ENCODE results near the gene ATXN2L.

ATXN2L gene

DNA sequence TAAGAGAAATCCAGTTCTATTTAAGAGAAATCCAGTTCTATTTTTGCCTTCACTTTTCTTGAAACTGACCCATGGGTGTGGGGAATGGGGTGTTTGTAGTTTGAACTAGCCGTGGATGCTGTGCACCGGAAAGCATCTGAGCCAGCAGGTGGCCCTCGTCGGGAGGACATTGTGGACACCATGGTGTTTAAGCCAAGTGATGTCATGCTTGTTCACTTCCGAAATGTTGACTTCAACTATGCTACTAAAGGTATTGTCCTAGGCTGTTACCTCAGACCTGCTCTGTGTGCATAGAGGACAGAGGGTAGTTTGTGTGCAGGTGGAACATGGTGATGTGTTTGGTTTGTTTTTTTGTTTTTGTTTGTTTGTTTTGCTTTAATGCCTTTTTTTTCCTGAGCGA is 3.3 kb downstream of the ATXN2L start:
- H3K36me3 Mint-ChIP-seq, result peaks cover 51 to 58% of the 10 kb centered on the region in 2 donors
- no peak for DNase-seq
- ATAC-seq (replicated peaks), result no peak
- no peaks in the 10 kb centered on the region for H3K27me3 Mint-ChIP-seq
- H3K4me1 Mint-ChIP-seq, result peaks cover 24 to 52% of the 10 kb centered on the region in 2 donors
- peak overlapping the region; percentile 7 to 49 for H3K4me3 Mint-ChIP-seq
- peak overlapping the region; percentile 83 for H3K27ac Mint-ChIP-seq
- no peaks in the 10 kb centered on the region for H3K9me3 Mint-ChIP-seq

GRCh38 chr16:28829747-28830146 is 6.9 kb downstream of the ATXN2L start:
- no peaks in the 10 kb centered on the region for H3K27me3 Mint-ChIP-seq
- H3K27ac Mint-ChIP-seq, result no peak overlapping the region
- peaks cover 23 to 31% of the 10 kb centered on the region in 2 donors for H3K4me1 Mint-ChIP-seq
- peaks cover 62 to 75% of the 10 kb centered on the region in 2 donors for H3K36me3 Mint-ChIP-seq
- no peak overlapping the region for H3K4me3 Mint-ChIP-seq
- no peaks in the 10 kb centered on the region for H3K9me3 Mint-ChIP-seq
- no peak for DNase-seq
- no peak for ATAC-seq (replicated peaks)

GRCh38 chr16:28830531-28830930 is 7.7 kb downstream of the ATXN2L start:
- H3K27me3 Mint-ChIP-seq, result no peaks in the 10 kb centered on the region
- H3K9me3 Mint-ChIP-seq, result no peaks in the 10 kb centered on the region
- peaks cover 24 to 30% of the 10 kb centered on the region in 2 donors for H3K4me1 Mint-ChIP-seq
- no peak overlapping the region for H3K4me3 Mint-ChIP-seq
- H3K36me3 Mint-ChIP-seq, result peaks cover 65 to 79% of the 10 kb centered on the region in 2 donors
- ATAC-seq (replicated peaks), result no peak
- no peak overlapping the region for H3K27ac Mint-ChIP-seq
- DNase-seq, result no peak

- Mint-ChIP-seq H3K4me3 (no peak overlapping the region), H3K27ac (peak overlapping the region; percentile 85), H3K36me3 (peaks cover 68 to 84% of the 10 kb centered on the region in 2 donors), H3K4me1 (peaks cover 10 to 19% of the 10 kb centered on the region in 2 donors), H3K9me3 (no peaks in the 10 kb centered on the region), H3K27me3 (no peaks in the 10 kb centered on the region)
- no peak for ATAC-seq (replicated peaks)
- no peak for DNase-seq
These were observed 11.6 kb downstream of the ATXN2L start for GRCh38 chr16:28834349-28834748.

GRCh38 chr16:28834873-28835863 is 12.4 kb downstream of the ATXN2L start:
- DNase-seq (no peak), ATAC-seq (replicated peaks) (no peak)
- Mint-ChIP-seq H3K9me3 (no peaks in the 10 kb centered on the region), H3K27ac (peak overlapping the region; percentile 85), H3K36me3 (peaks cover 63 to 76% of the 10 kb centered on the region in 2 donors), H3K4me1 (peaks cover 10 to 18% of the 10 kb centered on the region in 2 donors), H3K27me3 (no peaks in the 10 kb centered on the region), H3K4me3 (peak overlapping the region in 1 of 2 donors; percentile 35)

DNA sequence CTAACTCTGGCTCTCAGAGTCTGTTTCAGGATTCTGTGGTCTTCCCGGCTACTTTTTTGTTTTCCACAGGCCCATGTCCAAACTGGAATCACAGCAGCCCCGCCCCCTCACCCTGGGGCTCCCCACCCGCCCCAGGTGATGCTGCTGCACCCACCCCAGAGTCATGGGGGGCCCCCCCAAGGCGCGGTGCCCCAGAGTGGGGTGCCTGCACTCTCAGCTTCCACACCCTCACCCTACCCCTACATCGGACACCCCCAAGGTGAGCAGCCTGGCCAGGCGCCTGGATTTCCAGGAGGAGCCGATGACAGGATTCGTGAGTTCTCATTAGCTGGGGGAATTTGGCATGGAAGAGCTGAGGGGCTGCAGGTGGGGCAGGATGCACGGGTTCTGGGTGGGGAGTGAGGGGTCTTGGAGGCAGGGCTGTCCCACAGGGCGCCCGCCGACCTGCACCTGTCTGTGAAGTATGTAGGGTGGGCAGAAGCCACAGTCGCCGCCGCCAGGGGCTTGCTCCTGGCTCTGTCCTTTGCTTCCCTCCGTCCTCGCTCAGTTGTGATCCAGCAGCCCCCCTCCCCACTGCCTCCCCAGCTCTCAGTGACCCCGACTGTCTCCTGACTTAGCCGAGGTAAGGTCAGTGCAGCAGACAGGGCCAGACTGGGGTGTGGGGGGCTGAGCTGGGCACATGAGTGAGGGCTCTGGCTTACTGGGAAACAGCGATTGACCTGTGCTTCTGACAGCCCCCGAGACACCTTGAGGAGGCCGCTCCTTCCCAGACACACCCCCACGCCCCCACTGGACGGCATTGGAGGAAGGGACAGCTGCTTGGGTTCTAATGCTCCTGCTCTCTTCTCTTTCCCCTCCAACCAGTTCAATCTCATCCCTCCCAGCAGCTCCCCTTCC is 13.3 kb downstream of the ATXN2L start:
- ATAC-seq (replicated peaks) (no peak), DNase-seq (no peak)
- peaks cover 10 to 16% of the 10 kb centered on the region in 2 donors for H3K4me1 Mint-ChIP-seq
- H3K9me3 Mint-ChIP-seq, result no peaks in the 10 kb centered on the region
- H3K4me3 Mint-ChIP-seq, result no peak overlapping the region
- H3K27ac Mint-ChIP-seq, result peak overlapping the region; percentile 67
- H3K27me3 Mint-ChIP-seq, result no peaks in the 10 kb centered on the region
- peaks cover 55 to 67% of the 10 kb centered on the region in 2 donors for H3K36me3 Mint-ChIP-seq

DNA sequence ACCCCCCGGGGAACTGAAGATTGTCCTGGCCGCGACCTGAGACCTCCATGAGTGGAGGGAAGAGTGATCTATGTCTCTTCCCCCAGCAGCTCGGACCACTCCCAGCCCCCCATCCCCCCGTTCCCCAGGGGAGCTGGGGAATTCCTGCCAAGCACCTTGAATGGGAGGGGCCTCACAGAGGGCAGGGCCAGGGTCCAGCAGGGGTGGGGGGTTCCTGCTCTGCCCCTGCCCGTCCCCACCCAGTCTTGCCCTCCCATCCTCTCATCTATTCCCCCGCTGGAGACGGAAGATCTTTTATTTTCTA is 13.9 kb downstream of the ATXN2L start:
- no peak for DNase-seq
- H3K4me3 Mint-ChIP-seq, result no peak overlapping the region
- peaks cover 54 to 70% of the 10 kb centered on the region in 2 donors for H3K36me3 Mint-ChIP-seq
- no peaks in the 10 kb centered on the region for H3K27me3 Mint-ChIP-seq
- no peaks in the 10 kb centered on the region for H3K9me3 Mint-ChIP-seq
- H3K27ac Mint-ChIP-seq, result peak overlapping the region; percentile 67
- no peak for ATAC-seq (replicated peaks)
- peaks cover 10 to 16% of the 10 kb centered on the region in 2 donors for H3K4me1 Mint-ChIP-seq

DNA sequence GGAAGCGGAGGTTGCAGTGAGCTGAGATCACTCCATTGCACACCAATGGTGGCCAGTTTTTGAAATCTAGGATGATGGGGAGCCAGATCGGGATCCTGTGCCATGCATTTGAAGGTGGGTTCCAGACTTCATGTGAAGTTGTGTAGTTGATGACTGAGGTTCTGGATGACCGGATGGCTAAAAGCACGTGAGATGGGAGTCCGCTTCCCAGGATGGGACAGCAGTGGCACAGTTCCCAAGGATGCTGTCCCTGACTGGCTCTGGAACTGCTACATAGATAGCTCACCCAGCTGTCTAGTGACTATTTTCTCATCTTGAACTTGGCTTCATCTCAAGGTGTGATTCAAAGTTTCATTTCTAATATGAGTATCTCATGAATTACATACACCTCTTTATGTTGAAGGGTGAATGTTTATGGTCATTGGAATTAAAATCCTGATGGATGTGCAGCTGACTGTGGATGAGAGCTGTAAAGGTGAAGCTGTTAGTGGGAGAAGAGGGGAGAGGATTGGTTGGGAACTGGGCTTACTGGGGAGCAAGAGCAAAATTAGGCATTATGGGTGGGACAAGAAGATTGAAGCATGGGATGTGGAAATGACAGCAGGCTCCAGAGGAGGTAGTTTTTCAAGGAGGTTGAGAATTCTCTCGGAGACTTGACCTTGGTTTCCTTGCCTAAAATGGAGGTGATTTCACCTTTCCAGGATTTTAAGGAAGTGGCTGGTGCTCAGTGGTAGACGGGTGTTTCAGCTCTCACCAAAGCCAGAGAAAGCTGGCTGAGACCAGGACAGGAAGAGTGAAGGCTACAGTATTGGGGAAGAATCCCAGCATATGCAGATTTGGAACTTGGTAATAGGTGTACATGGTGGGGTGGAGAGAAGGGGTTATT is 15.1 kb downstream of the ATXN2L start:
- H3K9me3 Mint-ChIP-seq, result no peaks in the 10 kb centered on the region
- no peaks in the 10 kb centered on the region for H3K27me3 Mint-ChIP-seq
- H3K27ac Mint-ChIP-seq, result peak overlapping the region; percentile 26
- peaks cover 14 to 15% of the 10 kb centered on the region in 2 donors for H3K4me1 Mint-ChIP-seq
- H3K4me3 Mint-ChIP-seq, result no peak overlapping the region
- DNase-seq, result no peak
- no peak for ATAC-seq (replicated peaks)
- peaks cover 48 to 67% of the 10 kb centered on the region in 2 donors for H3K36me3 Mint-ChIP-seq

DNA sequence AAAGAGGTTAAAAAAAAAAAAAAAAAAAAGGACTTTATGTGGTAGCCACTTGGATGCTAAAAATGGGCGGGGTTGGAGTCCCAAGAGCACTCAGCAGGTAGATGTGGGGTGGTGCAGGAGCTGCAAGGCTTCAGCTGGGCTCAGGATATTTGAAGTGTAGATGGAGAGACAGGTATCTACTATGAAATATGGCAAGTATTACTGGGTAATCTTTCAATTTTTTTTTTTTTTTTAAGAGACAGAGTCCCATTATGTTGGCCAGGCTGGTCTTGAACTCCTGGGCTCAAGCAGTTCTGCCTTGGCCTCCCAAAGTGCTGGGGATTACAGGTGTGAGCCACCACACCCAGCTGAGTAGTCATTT is 15.7 kb downstream of the ATXN2L start:
- Mint-ChIP-seq H3K9me3 (no peaks in the 10 kb centered on the region), H3K4me3 (no peak overlapping the region), H3K27ac (peak overlapping the region; percentile 37), H3K36me3 (peaks cover 45 to 66% of the 10 kb centered on the region in 2 donors), H3K4me1 (peaks cover 17 to 19% of the 10 kb centered on the region in 2 donors), H3K27me3 (no peaks in the 10 kb centered on the region)
- DNase-seq (no peak), ATAC-seq (replicated peaks) (no peak)

- no peak overlapping the region for H3K4me3 Mint-ChIP-seq
- ATAC-seq (replicated peaks), result no peak
- peak overlapping the region; percentile 81 for H3K27ac Mint-ChIP-seq
- peaks cover 45 to 66% of the 10 kb centered on the region in 2 donors for H3K36me3 Mint-ChIP-seq
- H3K9me3 Mint-ChIP-seq, result no peaks in the 10 kb centered on the region
- no peaks in the 10 kb centered on the region for H3K27me3 Mint-ChIP-seq
- no peak for DNase-seq
- peaks cover 17 to 25% of the 10 kb centered on the region in 2 donors for H3K4me1 Mint-ChIP-seq
These were observed 16.3 kb downstream of the ATXN2L start for GRCh38 chr16:28839004-28839639.

DNA sequence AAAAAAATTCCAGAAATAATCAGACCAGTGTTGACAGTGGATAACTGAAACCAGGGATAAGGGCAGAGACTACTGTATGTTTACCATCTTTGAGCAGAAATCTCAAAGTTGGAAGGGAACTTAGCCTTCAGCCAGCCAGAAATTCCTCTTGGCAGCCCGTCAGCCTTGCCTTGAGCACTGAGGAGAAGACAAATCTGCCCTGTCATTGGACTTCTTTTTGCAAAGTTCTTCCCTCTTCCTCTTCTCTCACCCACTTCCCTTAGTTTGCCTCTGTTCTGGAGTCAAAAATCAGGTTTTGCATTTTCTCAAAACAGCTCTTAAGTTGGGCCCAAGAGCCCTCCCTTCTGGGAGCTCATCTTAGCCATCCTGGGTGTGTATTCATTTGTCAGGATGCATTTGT is 17.1 kb downstream of the ATXN2L start:
- DNase-seq (no peak), ATAC-seq (replicated peaks) (peak in 1 of 2 donors; percentile 8)
- Mint-ChIP-seq H3K27ac (peak overlapping the region; percentile 81), H3K27me3 (no peaks in the 10 kb centered on the region), H3K36me3 (peaks cover 49 to 67% of the 10 kb centered on the region in 2 donors), H3K4me3 (no peak overlapping the region), H3K9me3 (no peaks in the 10 kb centered on the region), H3K4me1 (peaks cover 18 to 28% of the 10 kb centered on the region in 2 donors)

GRCh38 chr16:28842696-28843095 is 19.9 kb downstream of the ATXN2L start:
- DNase-seq (no peak), ATAC-seq (replicated peaks) (no peak)
- peaks cover 41 to 55% of the 10 kb centered on the region in 2 donors for H3K36me3 Mint-ChIP-seq
- H3K9me3 Mint-ChIP-seq, result no peaks in the 10 kb centered on the region
- H3K27me3 Mint-ChIP-seq, result no peaks in the 10 kb centered on the region
- H3K4me1 Mint-ChIP-seq, result peaks cover 20 to 46% of the 10 kb centered on the region in 2 donors
- peak overlapping the region; percentile 44 for H3K27ac Mint-ChIP-seq
- H3K4me3 Mint-ChIP-seq, result no peak overlapping the region

DNA sequence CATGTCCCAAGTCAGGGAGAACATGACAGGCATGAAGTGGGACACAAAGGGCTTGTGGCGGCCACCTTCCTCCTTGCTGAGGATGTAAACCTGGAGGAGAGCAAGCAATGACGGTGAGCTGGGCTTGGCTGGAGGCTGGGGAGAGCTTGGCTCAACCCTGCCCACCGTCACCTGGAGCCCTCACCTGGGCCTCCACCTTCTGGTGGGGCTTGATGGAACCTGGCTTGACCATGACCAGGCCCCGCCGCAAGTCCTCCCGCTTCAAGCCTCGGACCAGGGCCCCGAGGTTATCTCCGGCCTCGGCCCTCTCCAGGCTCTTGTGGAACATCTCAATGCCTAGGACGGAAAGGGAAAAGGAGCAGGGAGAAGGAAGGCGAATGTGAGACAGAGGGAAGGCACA is 21.0 kb downstream of the ATXN2L start:
- DNase-seq, result no peak
- Mint-ChIP-seq H3K27ac (peak overlapping the region; percentile 69), H3K4me3 (peak overlapping the region; percentile 14 to 36), H3K4me1 (peaks cover 19 to 46% of the 10 kb centered on the region in 2 donors), H3K27me3 (no peaks in the 10 kb centered on the region), H3K36me3 (peaks cover 31 to 45% of the 10 kb centered on the region in 2 donors), H3K9me3 (no peaks in the 10 kb centered on the region)
- no peak for ATAC-seq (replicated peaks)
